ENCODE data around the gene ECM1.

DNA sequence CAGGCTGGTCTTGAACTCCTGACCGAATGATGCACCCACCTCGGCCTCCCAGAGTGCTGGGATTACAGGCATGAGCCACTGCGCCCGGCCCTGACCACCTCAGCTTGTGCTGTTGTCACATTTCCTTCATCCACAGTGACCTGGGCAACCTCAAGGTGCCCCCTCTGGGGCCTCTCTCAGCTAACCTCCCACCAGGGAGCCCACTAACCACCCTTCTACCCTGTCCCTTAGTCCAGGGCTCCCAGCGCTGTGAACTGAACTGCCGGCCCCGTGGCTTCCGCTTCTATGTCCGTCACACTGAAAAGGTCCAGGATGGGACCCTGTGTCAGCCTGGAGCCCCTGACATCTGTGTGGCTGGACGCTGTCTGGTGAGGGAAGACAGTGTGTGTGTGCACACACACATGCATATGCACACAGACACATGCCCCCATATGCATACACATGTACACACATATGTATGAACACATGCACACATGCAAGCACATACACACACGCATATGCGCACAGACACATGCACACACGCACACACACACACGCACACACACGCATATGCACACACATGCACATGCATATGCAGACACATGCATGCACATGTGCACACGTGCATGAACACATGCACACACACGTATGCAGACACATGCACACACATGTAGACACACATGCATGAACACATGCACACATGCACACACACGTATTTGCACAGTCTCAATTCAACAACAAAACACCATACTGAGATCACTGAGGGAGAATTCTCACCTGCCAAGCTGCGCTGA is 47.5 kb downstream of the ECM1 start:
- TF ChIP-seq, protein P1, sequence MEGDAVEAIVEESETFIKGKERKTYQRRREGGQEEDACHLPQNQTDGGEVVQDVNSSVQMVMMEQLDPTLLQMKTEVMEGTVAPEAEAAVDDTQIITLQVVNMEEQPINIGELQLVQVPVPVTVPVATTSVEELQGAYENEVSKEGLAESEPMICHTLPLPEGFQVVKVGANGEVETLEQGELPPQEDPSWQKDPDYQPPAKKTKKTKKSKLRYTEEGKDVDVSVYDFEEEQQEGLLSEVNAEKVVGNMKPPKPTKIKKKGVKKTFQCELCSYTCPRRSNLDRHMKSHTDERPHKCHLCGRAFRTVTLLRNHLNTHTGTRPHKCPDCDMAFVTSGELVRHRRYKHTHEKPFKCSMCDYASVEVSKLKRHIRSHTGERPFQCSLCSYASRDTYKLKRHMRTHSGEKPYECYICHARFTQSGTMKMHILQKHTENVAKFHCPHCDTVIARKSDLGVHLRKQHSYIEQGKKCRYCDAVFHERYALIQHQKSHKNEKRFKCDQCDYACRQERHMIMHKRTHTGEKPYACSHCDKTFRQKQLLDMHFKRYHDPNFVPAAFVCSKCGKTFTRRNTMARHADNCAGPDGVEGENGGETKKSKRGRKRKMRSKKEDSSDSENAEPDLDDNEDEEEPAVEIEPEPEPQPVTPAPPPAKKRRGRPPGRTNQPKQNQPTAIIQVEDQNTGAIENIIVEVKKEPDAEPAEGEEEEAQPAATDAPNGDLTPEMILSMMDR (conservative IDR thresholded peaks at IDR 0.05; ENCODE audit: low read depth in 2 of 2): no peak
- TF ChIP-seq EZH2 (IDR thresholded peaks at IDR 0.05; ENCODE audit: low read depth, unreplicated experiment) (no peak), POLR2AphosphoS5 (IDR thresholded peaks at IDR 0.05; ENCODE audit: low read depth) (no peak), JUNB (IDR thresholded peaks at IDR 0.05; ENCODE audit: unreplicated experiment) (no peak), CREB1 (CRISPR knock-in tag; IDR thresholded peaks at IDR 0.05; ENCODE audit: low read depth) (no peak)
- TF ChIP-seq, protein P2, sequence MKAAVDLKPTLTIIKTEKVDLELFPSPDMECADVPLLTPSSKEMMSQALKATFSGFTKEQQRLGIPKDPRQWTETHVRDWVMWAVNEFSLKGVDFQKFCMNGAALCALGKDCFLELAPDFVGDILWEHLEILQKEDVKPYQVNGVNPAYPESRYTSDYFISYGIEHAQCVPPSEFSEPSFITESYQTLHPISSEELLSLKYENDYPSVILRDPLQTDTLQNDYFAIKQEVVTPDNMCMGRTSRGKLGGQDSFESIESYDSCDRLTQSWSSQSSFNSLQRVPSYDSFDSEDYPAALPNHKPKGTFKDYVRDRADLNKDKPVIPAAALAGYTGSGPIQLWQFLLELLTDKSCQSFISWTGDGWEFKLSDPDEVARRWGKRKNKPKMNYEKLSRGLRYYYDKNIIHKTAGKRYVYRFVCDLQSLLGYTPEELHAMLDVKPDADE (IDR thresholded peaks at IDR 0.05): no peak
- TF ChIP-seq, protein P3, sequence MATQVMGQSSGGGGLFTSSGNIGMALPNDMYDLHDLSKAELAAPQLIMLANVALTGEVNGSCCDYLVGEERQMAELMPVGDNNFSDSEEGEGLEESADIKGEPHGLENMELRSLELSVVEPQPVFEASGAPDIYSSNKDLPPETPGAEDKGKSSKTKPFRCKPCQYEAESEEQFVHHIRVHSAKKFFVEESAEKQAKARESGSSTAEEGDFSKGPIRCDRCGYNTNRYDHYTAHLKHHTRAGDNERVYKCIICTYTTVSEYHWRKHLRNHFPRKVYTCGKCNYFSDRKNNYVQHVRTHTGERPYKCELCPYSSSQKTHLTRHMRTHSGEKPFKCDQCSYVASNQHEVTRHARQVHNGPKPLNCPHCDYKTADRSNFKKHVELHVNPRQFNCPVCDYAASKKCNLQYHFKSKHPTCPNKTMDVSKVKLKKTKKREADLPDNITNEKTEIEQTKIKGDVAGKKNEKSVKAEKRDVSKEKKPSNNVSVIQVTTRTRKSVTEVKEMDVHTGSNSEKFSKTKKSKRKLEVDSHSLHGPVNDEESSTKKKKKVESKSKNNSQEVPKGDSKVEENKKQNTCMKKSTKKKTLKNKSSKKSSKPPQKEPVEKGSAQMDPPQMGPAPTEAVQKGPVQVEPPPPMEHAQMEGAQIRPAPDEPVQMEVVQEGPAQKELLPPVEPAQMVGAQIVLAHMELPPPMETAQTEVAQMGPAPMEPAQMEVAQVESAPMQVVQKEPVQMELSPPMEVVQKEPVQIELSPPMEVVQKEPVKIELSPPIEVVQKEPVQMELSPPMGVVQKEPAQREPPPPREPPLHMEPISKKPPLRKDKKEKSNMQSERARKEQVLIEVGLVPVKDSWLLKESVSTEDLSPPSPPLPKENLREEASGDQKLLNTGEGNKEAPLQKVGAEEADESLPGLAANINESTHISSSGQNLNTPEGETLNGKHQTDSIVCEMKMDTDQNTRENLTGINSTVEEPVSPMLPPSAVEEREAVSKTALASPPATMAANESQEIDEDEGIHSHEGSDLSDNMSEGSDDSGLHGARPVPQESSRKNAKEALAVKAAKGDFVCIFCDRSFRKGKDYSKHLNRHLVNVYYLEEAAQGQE (IDR thresholded peaks at IDR 0.05; ENCODE audit: unreplicated experiment): no peak
